Stimulated activated CD4-positive, alpha-beta T cell treated with anti-CD3 and anti-CD28 coated beads, Interleukin-4, amount 100 ng/mL, for 4 hours (primary cell): Measurements from ENCODE around the gene GABBR1.

ENCODE experiments used
- DNase-seq, 2 experiments: peaks; one replicate each; pipeline ENCODE4 v3.0.0-alpha.2; 2020

GABBR1 gene

GRCh38 chr6:29652198-29652584 lies 19.2 kb upstream of the GABBR1 start:
- no peak for DNase-seq

- no peak for DNase-seq
Measured at GRCh38 chr6:29651413-29652197, 18.6 kb upstream of the GABBR1 start.

GRCh38 chr6:29649701-29650673 lies 17.0 kb upstream of the GABBR1 start:
- peak; percentile 96 to 97 for DNase-seq

GRCh38 chr6:29647927-29648642 lies 15.1 kb upstream of the GABBR1 start:
- no peak for DNase-seq

- DNase-seq = no peak
Measured at GRCh38 chr6:29641430-29642148, 8.6 kb upstream of the GABBR1 start.

- DNase-seq = no peak
Measured at GRCh38 chr6:29637247-29637646, 4.3 kb upstream of the GABBR1 start.

GRCh38 chr6:29633534-29633905 lies 537 bp upstream of the GABBR1 start:
- DNase-seq = no peak

GRCh38 chr6:29631860-29632731 lies 887 bp downstream of the GABBR1 start:
- peak; percentile 48 to 77 for DNase-seq

- DNase-seq = no peak
Measured at GRCh38 chr6:29631209-29631810, 1.7 kb downstream of the GABBR1 start.

- DNase-seq = no peak
Measured at GRCh38 chr6:29630315-29630714, 2.7 kb downstream of the GABBR1 start.

- no peak for DNase-seq
Measured at GRCh38 chr6:29629571-29629970, 3.4 kb downstream of the GABBR1 start.

GRCh38 chr6:29628419-29629281 lies 4.3 kb downstream of the GABBR1 start:
- DNase-seq = peak; percentile 51 to 60

- DNase-seq = peak; percentile 56 to 59
Measured at GRCh38 chr6:29627755-29628418, 5.1 kb downstream of the GABBR1 start.

- DNase-seq = no peak
Measured at GRCh38 chr6:29626948-29627754, 5.8 kb downstream of the GABBR1 start.

- DNase-seq = no peak
Measured at GRCh38 chr6:29625337-29625930, 7.5 kb downstream of the GABBR1 start.

GRCh38 chr6:29624520-29624961 lies 8.4 kb downstream of the GABBR1 start:
- DNase-seq = no peak

- DNase-seq = no peak
Measured at GRCh38 chr6:29620630-29621029, 12.4 kb downstream of the GABBR1 start.

GRCh38 chr6:29619578-29620160 lies 13.3 kb downstream of the GABBR1 start:
- DNase-seq = no peak
